GM21576 (cell line): ENCODE data around the gene SOCS7.

Experiments used
- ATAC-seq: cut with Tn5 transposase; IDR thresholded peaks from one replicate; pipeline ENCODE4 v1.9.1; 2021; ENCODE audit warnings: mild to moderate bottlenecking, moderate library complexity; ENCODE audit not compliant: unreplicated experiment

The SOCS7 gene

GRCh38 chr17:38358586-38359513, 7.2 kb downstream of the SOCS7 start:
- no peak for ATAC-seq

DNA sequence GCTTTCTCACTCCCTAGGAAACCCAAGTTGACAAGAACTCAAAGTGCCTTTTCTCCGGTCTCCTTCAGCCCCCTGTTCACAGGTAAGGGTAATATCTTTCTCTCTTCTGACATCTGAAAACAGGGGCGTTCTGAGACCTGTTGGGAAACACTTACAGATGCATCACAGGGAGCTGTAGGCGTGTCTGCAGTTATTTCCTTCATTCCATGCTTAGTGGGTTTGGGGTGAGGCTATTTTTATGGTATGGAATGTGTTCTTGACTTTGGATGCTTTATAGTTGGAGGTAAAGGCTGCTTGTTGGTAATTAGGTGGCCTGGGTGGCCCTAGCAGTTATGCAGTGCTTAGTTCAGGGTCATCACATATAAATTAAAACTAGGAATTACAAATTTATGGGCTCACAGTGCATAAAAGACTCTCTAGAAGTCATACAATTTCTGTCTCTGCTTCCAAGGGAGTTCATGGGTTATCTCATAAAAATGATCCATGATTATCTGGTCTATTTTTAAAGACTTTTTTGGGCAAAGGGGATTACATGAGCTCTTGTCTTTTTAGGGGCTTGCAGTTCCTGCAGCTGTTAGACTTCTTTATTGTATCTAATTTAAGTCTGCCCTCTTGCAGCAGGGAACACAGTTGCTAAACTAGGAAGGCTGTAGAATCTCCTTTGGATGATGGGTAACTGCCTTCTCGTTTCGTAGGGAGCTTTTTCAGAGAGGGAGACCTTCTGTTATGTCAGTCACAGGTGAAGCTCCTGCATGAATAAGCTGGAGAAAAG, 10.2 kb downstream of the SOCS7 start:
- no peak for ATAC-seq

- no peak for ATAC-seq
Observed at GRCh38 chr17:38363016-38363415, 11.4 kb downstream of the SOCS7 start.

GRCh38 chr17:38364741-38365140, 13.1 kb downstream of the SOCS7 start:
- no peak for ATAC-seq

GRCh38 chr17:38369124-38369886, 17.7 kb downstream of the SOCS7 start:
- ATAC-seq, result no peak

- no peak for ATAC-seq
Observed at GRCh38 chr17:38379448-38379847, 27.8 kb downstream of the SOCS7 start.

- no peak for ATAC-seq
Observed at GRCh38 chr17:38395090-38395489, 43.4 kb downstream of the SOCS7 start.

DNA sequence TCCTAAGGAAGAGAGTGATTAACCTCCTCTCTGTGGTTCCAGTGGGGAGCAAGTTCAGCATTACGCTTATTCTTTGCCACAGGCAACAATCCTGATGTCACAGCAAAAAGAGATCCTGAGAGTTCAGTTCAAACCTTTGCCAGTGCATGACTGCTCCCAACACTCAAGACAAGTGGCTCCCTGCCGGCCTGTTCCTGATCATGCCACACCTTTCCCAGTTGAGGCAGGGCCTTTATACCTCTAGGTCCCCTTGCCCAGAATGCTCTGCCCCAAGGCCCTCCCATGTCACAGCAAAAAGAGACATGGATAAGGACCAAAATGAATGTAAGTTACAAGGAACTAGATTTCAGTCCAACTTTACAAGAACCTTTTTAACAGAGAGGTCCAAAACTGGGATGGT, 45.6 kb downstream of the SOCS7 start:
- ATAC-seq, result no peak

DNA sequence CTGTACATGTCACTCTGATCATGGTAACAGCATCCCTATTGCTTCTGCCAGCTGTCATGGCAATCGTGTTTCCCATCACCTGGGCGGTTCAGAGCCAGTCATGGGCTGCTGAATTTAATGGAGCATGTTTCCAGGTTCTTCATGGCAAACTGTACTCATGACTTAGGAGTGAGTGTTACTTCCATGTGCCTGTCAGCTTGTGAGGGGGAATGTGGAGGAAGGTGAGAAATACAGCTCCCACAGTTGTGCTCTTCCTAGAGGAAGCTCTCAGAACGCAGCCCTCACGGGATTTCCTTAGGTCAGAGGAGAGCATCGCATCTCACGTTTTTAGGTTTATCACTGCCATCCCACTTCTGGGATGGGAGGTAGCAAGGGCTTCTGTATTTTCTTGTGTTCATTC, 48.6 kb downstream of the SOCS7 start:
- no peak for ATAC-seq

DNA sequence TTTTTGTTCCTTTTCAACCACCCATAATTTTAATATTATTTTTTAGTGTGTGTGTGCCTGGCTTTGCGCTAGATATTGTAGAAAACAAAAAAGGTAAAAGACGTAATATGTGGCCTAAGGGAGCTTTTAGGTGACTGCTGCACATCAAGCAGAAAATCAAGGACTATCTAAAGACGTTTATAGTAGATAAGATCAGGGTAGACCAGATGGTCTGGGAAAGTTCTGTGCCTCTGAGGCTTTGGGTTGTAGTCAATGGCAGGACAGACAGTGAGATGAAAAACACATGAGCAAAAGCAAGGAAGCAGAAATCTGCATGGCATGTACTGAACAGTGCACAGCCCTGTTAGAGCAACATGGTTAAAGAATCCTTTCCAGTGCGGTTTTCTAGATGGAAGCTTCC, 49.8 kb downstream of the SOCS7 start:
- no peak for ATAC-seq

GRCh38 chr17:38402897-38403296, 51.3 kb downstream of the SOCS7 start:
- ATAC-seq, result no peak

GRCh38 chr17:38403491-38403890, 51.8 kb downstream of the SOCS7 start:
- no peak for ATAC-seq

DNA sequence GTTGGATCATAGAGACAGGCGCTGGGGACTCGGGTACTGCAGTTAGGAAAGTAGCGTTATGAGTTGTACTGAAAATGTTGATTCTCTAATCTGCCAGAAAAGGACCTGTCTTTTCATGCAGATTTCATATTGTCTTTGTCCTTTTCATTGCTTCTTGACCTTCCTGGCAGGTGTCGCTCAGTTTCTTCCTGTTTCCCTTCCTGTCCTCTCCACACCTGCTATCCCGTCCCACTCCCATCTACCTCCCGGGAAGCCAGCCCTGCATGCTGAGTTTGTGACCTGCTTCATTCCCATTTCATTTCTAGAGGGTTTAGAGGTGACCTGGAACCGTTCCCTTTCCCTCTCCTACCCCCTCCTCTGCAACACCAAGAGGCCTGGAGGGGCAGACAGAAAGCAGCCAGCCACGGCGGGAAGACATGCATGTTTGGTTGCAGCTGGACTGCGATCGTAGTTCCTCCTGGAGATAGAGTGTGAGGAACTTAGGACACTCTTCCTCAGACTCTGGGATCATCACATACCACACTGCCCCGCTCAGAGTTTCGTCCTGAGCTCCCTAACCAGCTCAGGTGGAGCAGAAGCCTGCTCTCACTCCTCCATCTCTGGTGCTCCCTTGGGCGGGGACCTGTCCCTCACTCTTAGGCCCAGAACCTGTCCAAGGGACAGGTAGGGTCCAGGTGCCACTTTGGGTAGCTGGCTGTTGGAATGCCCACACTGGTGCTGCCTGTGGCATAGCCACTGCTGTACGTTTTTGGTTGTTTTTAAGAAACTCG, 52.7 kb downstream of the SOCS7 start:
- ATAC-seq, result no peak

- ATAC-seq, result no peak
Observed at GRCh38 chr17:38405654-38406053, 54.0 kb downstream of the SOCS7 start.

DNA sequence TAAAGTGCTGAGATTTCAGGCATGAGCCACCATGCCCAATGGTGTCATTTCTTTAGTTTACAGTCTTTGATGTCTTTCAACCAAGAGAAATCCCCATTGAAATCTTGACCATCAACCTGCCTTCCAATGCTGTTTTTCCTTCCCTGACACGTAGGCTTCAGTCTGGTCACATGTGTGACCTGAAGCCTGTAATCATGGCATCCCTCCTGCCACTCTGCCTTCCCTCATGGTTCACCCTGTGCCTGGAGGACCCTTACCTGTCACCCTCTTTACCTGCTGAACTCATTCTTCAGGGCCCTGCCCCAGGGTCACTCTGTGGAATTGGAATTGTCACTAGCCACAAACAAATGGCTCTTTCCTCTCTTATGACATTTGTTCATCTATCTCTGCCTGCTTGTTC, 58.6 kb downstream of the SOCS7 start:
- ATAC-seq, result no peak

DNA sequence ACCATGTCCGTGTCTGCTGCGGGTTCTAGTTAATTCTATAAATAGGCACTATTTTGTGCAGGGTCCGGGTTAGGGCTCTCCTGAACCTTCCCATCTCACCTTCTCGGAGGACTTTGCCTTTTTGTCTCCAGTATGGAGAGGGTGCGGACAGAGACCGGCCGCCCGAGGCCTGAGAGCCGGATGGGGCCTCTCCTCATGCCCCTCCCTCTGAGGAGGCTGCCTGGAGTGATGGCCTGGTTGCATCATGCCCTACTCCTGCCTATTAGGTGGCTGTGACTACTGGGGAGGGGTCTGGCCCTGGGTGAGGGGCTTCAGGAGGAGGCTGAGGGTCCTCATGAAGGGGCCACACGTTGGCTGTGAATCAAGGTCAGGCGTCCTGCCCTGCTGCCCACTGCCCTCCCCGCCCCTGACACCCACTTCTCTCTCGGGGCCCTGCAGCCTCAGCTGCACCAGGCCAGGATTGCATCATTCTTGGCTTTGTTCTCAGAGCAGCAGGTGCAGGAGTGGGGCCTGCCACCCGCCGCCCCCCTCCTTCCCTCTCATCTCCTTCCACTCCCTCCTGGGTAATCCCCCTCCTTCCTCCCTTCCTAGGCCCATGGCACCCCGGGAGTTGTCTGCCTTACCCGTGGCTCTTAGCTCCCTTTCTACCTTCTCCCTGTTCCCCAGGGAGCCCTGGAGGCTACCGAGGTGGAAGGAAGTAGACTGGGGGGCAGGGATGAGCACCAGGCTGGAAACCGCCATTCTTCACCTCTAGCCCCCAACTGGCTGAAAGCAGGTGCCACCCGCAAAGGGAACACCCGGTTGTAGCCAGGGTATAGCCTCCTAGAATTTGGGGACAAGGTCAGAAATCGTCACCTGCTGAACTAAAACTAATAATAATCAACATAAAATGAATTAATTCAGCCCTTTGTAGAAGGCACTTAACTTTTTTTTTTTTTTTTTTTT, 63.9 kb downstream of the SOCS7 start:
- no peak for ATAC-seq

GRCh38 chr17:38416840-38417209, 65.2 kb downstream of the SOCS7 start:
- no peak for ATAC-seq

- no peak for ATAC-seq
Observed at GRCh38 chr17:38417210-38417951, 65.7 kb downstream of the SOCS7 start.
